CD8-positive, alpha-beta memory T cell (primary cell): Measurements from ENCODE around the gene COX14. TPM values are rescaled to one million over a fixed set of nuclear protein-coding genes. Genes with fewer than 3 reads are reported as not detected.
A peak's percentile ranks its signal among the peaks of the same experiment; 100 is the strongest.

Source experiments
- CTCF ChIA-PET: fragments of 350-600 bp; sonication (Branson Sonifier 250); formaldehyde crosslinking; loops from one replicate; lab custom pipeline; 2021; ENCODE audit warnings: antibody characterized with exemption; lab: Charles Lee
- POLR2A ChIA-PET: fragments of 350-600 bp; sonication (Branson Sonifier 250); formaldehyde crosslinking; loops from one replicate; lab custom pipeline; 2021; ENCODE audit warnings: antibody characterized with exemption; lab: Charles Lee
- DNase-seq, 5 donors: peaks; one replicate each; pipeline versions ENCODE4 v3.0.0 to v3.0.0-alpha.2; 2020 to 2022; ENCODE audit warnings: mixed read lengths in 1 of 5
- H3K27ac ChIP-seq: one replicate; pipeline ENCODE4 v1.7.0; 2013; ENCODE audit warnings: low read depth, mild to moderate bottlenecking, low read length, moderate library complexity
- H3K27me3 ChIP-seq: 2 replicates; pipeline ENCODE4 v1.7.0; 2013; ENCODE audit warnings: low read length, mild to moderate bottlenecking; ENCODE audit not compliant: insufficient read depth, poor library complexity, severe bottlenecking
- H3K36me3 ChIP-seq: 2 replicates; pipeline ENCODE4 v1.7.0; 2013; ENCODE audit warnings: mild to moderate bottlenecking, low read length, moderate library complexity; ENCODE audit not compliant: insufficient read depth
- H3K4me1 ChIP-seq: 2 replicates; pipeline ENCODE4 v1.7.0; 2013; ENCODE audit warnings: mild to moderate bottlenecking, low read length, moderate library complexity; ENCODE audit not compliant: insufficient read depth
- H3K4me3 ChIP-seq: 2 replicates; pipeline ENCODE4 v1.7.0; 2013; ENCODE audit warnings: mild to moderate bottlenecking, low read length
- H3K9me3 ChIP-seq: 2 replicates; pipeline ENCODE4 v1.7.0; 2013; ENCODE audit warnings: mild to moderate bottlenecking, low read length
- H3K27ac Mint-ChIP-seq, 8 donors: one replicate each; pipeline ENCODE4 v1.8.0; 2020 to 2021; ENCODE audit warnings: mixed read lengths in 8 of 8, mild to moderate bottlenecking in 6 of 8, inconsistent platforms in 3 of 8, moderate library complexity in 3 of 8
- H3K27me3 Mint-ChIP-seq, 2 donors: one replicate each; pipeline ENCODE4 v1.8.0; 2020 to 2021; ENCODE audit warnings: mixed read lengths in 2 of 2, mild to moderate bottlenecking in 1 of 2, moderate library complexity in 1 of 2
- H3K36me3 Mint-ChIP-seq, 3 donors: one replicate each; pipeline ENCODE4 v1.8.0; 2020 to 2021; ENCODE audit warnings: mixed read lengths in 3 of 3, inconsistent platforms in 1 of 3, mild to moderate bottlenecking in 1 of 3
- H3K4me1 Mint-ChIP-seq, 3 donors: one replicate each; pipeline ENCODE4 v1.8.0; 2020 to 2021; ENCODE audit warnings: mixed read lengths in 3 of 3, inconsistent platforms in 1 of 3, mild to moderate bottlenecking in 1 of 3
- H3K4me3 Mint-ChIP-seq, 7 donors: one replicate each; pipeline ENCODE4 v1.8.0; 2020 to 2021; ENCODE audit warnings: mixed read lengths in 7 of 7, mild to moderate bottlenecking in 6 of 7, moderate library complexity in 4 of 7, inconsistent platforms in 2 of 7
- H3K9me3 Mint-ChIP-seq, 5 donors: one replicate each; pipeline ENCODE4 v1.8.0; 2020 to 2022; ENCODE audit warnings: mixed read lengths in 5 of 5, mild to moderate bottlenecking in 3 of 5, moderate library complexity in 2 of 5, inconsistent platforms in 1 of 5
- polyA plus RNA-seq: library from polyadenylated mRNA; unstranded; fragments of 300-500 nt; fragmentation: Illumina TruSeq; gene quantifications from one replicate; pipeline ENCODE4 v1.2.3, GENCODE V29; 2021
- total RNA-seq, 2 experiments: library from RNA; stranded (reverse); gene quantifications; one replicate each; pipeline ENCODE4 v1.2.3, GENCODE V29; 2021

The COX14 gene
- total and polyA plus RNA-seq, 3 experiments from 2014 or later = 58.7 to 250 (median 59.2) TPM

DNA sequence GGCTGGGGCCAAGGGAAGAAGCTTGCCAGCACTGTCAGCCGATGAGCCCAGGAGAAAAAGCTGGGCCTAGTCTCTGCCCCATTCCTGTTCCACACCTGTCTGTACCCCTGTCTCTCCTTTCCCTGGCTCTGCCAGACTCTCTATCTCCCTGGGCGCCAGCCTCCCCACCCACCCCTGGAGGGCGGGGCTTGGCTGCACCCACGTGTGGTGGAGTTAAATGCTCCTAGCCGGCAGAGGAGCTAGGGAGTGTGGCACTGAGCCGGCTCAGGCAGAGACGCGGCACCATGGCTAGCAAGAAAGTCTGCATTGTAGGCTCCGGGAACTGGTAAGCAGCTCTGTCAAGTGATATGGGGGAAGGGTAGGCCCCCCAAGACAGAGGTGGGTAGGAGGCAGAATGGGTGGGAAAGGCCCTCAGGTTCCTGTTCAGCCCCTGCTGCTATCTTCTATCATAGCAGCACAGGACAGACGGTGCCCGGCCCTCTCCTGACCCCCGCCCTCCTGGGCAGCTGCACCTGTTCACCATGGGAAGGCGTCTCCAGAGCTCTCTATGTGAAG lies 8.2 kb upstream of the COX14 start, which contains the start of gene GPD1:
TSS of gene GPD1 (plus strand) at position 242 of the 555 bp plus-strand sequence. CDS start at position 285, 43 bp downstream.
- Histone ChIP-seq H3K9me3 (no peaks in the 10 kb centered on the region), H3K4me3 (no peak within 1 kb of the TSS), H3K27ac (no peak within 1 kb of the TSS), H3K36me3 (no peaks in the 10 kb centered on the region), H3K4me1 (no peaks in the 10 kb centered on the region), H3K27me3 (no peaks in the 10 kb centered on the region)
- DNase-seq = no peak
- Mint-ChIP-seq H3K27ac (peak within 1 kb of the TSS in 1 of 8 donors; percentile 68), H3K27me3 (no peaks in the 10 kb centered on the region), H3K4me1 (no peaks in the 10 kb centered on the region), H3K4me3 (no peak within 1 kb of the TSS), H3K36me3 (peaks cover 0 to 31% (median 7%) of the 10 kb centered on the region in 3 donors), H3K9me3 (no peaks in the 10 kb centered on the region)
- ChIA-PET CTCF (interaction anchor here (0.8 to 5.6 kb wide), 4 partner anchors 7 to 136 kb away, joined by 3 to 41 read pairs (median 4); partner anchors contain the start of gene COX14), POLR2A (interaction anchor here (0.5 kb wide), 1 partner anchor 96 kb away, joined by 3 read pairs; no protein-coding TSS in a partner anchor)

DNA sequence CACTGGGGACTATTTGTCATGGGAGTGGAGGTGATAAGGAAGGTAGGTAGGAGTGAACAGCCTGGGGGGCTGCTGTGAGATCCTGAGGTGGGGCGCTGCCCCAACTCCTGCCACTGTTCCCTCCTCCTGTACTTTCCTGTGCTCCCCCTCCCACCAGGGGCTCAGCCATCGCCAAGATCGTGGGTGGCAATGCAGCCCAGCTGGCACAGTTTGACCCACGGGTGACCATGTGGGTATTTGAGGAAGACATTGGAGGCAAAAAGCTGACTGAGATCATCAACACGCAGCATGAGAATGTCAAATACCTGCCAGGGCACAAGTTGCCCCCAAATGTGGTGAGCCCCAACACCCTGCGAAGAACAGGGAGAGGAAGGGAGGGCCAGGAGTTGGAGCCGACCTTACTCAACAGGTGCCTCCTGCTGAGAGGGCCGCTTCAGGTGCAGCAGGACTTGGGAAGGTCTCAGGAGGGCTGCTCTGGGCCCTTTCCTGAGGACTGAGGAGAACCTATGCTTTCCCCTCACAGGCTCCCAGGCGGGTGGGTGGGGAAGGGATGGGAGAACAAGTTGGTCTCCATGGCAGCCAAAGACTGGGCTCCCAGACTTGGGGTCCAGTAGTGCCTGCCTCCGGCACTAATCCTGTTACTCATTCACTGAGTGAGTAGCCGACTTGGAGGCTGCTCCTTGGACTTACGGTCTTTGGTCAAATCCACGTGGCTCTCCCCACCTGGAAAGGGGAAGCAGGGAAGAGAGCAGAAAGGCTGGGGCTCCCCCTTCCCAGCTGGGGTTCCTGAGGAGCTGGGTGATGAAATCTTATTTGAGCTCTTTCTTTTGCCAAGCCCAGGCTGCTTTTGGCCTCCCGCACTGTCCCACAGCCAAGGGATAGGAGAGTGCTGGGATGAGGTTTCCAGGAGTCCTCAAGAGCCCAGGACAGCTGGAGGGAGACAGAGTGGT lies 7.3 kb upstream of the COX14 start:
- Mint-ChIP-seq H3K36me3 (peaks cover 0 to 23% (median 3%) of the 10 kb centered on the region in 3 donors), H3K27ac (no peak overlapping the region), H3K4me3 (no peak overlapping the region), H3K9me3 (no peaks in the 10 kb centered on the region), H3K27me3 (no peaks in the 10 kb centered on the region), H3K4me1 (no peaks in the 10 kb centered on the region)
- Histone ChIP-seq H3K4me1 (no peaks in the 10 kb centered on the region), H3K27me3 (no peaks in the 10 kb centered on the region), H3K4me3 (no peak overlapping the region), H3K9me3 (no peaks in the 10 kb centered on the region), H3K36me3 (no peaks in the 10 kb centered on the region), H3K27ac (no peak overlapping the region)
- ChIA-PET POLR2A (interaction anchor here (0.5 to 1.1 kb wide), 2 partner anchors 62 to 97 kb away, joined by 3 read pairs; no protein-coding TSS in a partner anchor), CTCF (interaction anchor here (0.8 to 1.7 kb wide), 3 partner anchors 16 to 137 kb away, joined by 3 to 4 read pairs (median 3); no protein-coding TSS in a partner anchor)
- DNase-seq = no peak

DNA sequence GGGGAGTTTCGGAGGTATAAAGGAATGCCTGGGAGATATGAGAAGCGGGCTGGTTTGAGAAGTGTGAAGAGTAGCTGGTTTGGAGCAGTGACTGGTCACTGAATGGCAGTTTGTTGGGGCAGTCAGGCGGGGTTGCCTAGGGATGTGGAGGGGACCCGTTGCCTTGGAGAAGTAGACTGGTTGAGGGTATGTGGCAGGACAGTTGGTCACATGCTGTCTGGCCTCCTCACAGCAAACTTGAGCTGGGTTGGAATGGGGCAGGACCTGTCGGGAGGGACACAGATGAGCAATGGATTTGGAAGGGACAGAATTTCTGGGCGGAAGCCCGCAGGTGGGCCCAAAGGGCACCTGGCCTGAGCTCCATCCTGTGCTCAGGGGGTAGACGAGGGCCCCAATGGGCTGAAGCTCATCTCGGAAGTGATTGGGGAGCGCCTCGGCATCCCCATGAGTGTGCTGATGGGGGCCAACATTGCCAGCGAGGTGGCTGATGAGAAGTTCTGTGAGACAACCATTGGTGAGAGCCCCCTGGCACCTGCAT lies 6.1 kb upstream of the COX14 start:
- Histone ChIP-seq H3K9me3 (no peaks in the 10 kb centered on the region), H3K4me1 (peaks cover 3% of the 10 kb centered on the region), H3K27me3 (no peaks in the 10 kb centered on the region), H3K27ac (no peak overlapping the region), H3K4me3 (no peak overlapping the region), H3K36me3 (no peaks in the 10 kb centered on the region)
- ChIA-PET POLR2A (no interaction called here), CTCF (interaction anchor here (1.1 kb wide), 2 partner anchors 17 to 19 kb away, joined by 3 to 4 read pairs; no protein-coding TSS in a partner anchor)
- Mint-ChIP-seq H3K4me1 (peaks cover 0 to 7% (median 4%) of the 10 kb centered on the region in 3 donors), H3K27ac (peak overlapping the region in 4 of 8 donors; percentile 5 to 77 (median 61)), H3K27me3 (no peaks in the 10 kb centered on the region), H3K4me3 (no peak overlapping the region), H3K9me3 (no peaks in the 10 kb centered on the region), H3K36me3 (peaks cover 0 to 11% (median 0%) of the 10 kb centered on the region in 3 donors)
- DNase-seq = no peak

GRCh38 chr12:50106907-50107306 lies 5.1 kb upstream of the COX14 start:
- no peak for DNase-seq
- Histone ChIP-seq H3K27me3 (no peaks in the 10 kb centered on the region), H3K4me1 (peaks cover 5% of the 10 kb centered on the region), H3K4me3 (no peak overlapping the region), H3K36me3 (no peaks in the 10 kb centered on the region), H3K9me3 (no peaks in the 10 kb centered on the region), H3K27ac (no peak overlapping the region)
- H3K36me3 Mint-ChIP-seq = peaks cover 0 to 4% (median 0%) of the 10 kb centered on the region in 3 donors
- ChIA-PET POLR2A (no interaction called here), CTCF (interaction anchor here (1.1 to 1.8 kb wide), 2 partner anchors 17 to 22 kb away, joined by 3 to 8 read pairs; partner anchors contain the start of gene SMARCD1)
- peaks cover 2 to 11% (median 9%) of the 10 kb centered on the region in 3 donors for H3K4me1 Mint-ChIP-seq
- no peaks in the 10 kb centered on the region for H3K27me3 Mint-ChIP-seq
- H3K4me3 Mint-ChIP-seq = no peak overlapping the region
- no peaks in the 10 kb centered on the region for H3K9me3 Mint-ChIP-seq
- peak overlapping the region in 1 of 8 donors; percentile 23 for H3K27ac Mint-ChIP-seq

DNA sequence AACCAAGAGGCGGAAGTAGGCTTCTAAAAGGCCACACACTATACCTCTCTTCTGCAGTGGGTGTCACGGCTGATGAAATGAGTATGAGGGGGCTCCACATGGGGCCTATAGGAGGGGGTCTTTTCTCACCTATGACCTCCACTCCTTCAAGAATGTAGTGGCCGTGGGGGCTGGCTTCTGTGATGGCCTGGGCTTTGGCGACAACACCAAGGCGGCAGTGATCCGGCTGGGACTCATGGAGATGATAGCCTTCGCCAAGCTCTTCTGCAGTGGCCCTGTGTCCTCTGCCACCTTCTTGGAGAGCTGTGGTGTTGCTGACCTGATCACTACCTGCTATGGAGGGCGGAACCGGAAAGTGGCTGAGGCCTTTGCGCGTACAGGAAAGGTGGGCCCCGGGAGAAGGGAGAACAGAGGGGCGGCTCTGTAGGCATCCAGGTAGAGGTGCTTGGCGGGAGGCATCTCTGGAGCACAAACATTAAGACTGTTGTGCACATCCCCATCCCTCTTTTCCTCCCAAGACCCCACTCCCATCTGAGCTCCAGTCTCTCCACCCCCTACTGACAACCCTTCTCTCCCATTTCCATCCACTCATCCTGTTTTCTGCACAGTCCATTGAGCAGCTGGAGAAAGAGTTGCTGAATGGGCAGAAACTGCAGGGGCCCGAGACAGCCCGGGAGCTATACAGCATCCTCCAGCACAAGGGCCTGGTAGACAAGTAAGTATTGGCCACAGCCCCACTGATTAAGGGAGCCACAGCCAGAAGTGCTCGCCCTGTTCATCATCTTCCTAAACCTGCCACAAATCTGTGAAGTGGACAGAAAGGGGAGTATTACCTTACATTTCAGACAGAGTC lies 4.4 kb upstream of the COX14 start:
- Histone ChIP-seq H3K27ac (no peak overlapping the region), H3K9me3 (no peaks in the 10 kb centered on the region), H3K27me3 (no peaks in the 10 kb centered on the region), H3K36me3 (no peaks in the 10 kb centered on the region), H3K4me1 (peaks cover 5% of the 10 kb centered on the region), H3K4me3 (no peak overlapping the region)
- ChIA-PET POLR2A (no interaction called here), CTCF (interaction anchor here (1.0 to 1.8 kb wide), 2 partner anchors 22 to 37 kb away, joined by 4 to 8 read pairs; partner anchors contain the start of gene SMARCD1)
- Mint-ChIP-seq H3K27me3 (no peaks in the 10 kb centered on the region), H3K36me3 (peaks cover 0 to 7% (median 0%) of the 10 kb centered on the region in 3 donors), H3K27ac (peak overlapping the region in 1 of 8 donors; percentile 43), H3K4me3 (no peak overlapping the region), H3K4me1 (peaks cover 8 to 15% (median 10%) of the 10 kb centered on the region in 3 donors), H3K9me3 (no peaks in the 10 kb centered on the region)
- no peak for DNase-seq

GRCh38 chr12:50109319-50109718 lies 2.7 kb upstream of the COX14 start:
- Mint-ChIP-seq H3K27me3 (no peaks in the 10 kb centered on the region), H3K27ac (peak overlapping the region in 1 of 8 donors; percentile 10), H3K4me1 (peaks cover 15 to 29% (median 22%) of the 10 kb centered on the region in 3 donors), H3K36me3 (peaks cover 0 to 15% (median 0%) of the 10 kb centered on the region in 3 donors), H3K9me3 (no peaks in the 10 kb centered on the region), H3K4me3 (no peak overlapping the region)
- no peak for DNase-seq
- no peak overlapping the region for H3K4me3 ChIP-seq
- CTCF ChIA-PET = interaction anchor here (0.7 to 7.0 kb wide), 6 partner anchors 8 to 751 kb away, joined by 3 to 118 read pairs (median 32); partner anchors contain the start of genes GPD1 and SMARCD1
- no peaks in the 10 kb centered on the region for H3K9me3 ChIP-seq
- H3K27ac ChIP-seq = peak overlapping the region; percentile 59
- H3K36me3 ChIP-seq = no peaks in the 10 kb centered on the region
- POLR2A ChIA-PET = no interaction called here
- no peaks in the 10 kb centered on the region for H3K27me3 ChIP-seq
- peaks cover 13% of the 10 kb centered on the region for H3K4me1 ChIP-seq
